ENCODE results near the gene CERK. TPM values are rescaled to one million over a fixed set of nuclear protein-coding genes. Genes with fewer than 3 reads are reported as not detected.
A peak's percentile ranks its signal among the peaks of the same experiment; 100 is the strongest.
"Not testable (repeated sequence)": the region's sequence is repeated elsewhere in the genome, so short reads cannot be mapped to it uniquely, and the experiment has no call there.

The CERK gene, protein sequence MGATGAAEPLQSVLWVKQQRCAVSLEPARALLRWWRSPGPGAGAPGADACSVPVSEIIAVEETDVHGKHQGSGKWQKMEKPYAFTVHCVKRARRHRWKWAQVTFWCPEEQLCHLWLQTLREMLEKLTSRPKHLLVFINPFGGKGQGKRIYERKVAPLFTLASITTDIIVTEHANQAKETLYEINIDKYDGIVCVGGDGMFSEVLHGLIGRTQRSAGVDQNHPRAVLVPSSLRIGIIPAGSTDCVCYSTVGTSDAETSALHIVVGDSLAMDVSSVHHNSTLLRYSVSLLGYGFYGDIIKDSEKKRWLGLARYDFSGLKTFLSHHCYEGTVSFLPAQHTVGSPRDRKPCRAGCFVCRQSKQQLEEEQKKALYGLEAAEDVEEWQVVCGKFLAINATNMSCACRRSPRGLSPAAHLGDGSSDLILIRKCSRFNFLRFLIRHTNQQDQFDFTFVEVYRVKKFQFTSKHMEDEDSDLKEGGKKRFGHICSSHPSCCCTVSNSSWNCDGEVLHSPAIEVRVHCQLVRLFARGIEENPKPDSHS
- total RNA-seq = 10 to 100 TPM; 54.9 to 57.6 TPM
- polyA plus RNA-seq (2013, experiment 1 of 2) = 63.5 TPM
- polyA plus RNA-seq (2013, experiment 2 of 2) = 60.5 TPM
- long read RNA-seq, experiment 1, full-length matches to known transcripts = 7 of 31 reads
- long read RNA-seq, experiment 1, partial matches to known transcripts = 9 of 31 reads
- long read RNA-seq, experiment 1, other reads (novel, unspliced or antisense) = 15 of 31 reads
- long read RNA-seq, experiment 2, full-length matches to known transcripts = 73 of 92 reads
- long read RNA-seq, experiment 2, partial matches to known transcripts = 8 of 92 reads
- long read RNA-seq, experiment 2, other reads (novel, unspliced or antisense) = 11 of 92 reads
- long read RNA-seq, experiment 3, full-length matches to known transcripts = 7 of 19 reads
- long read RNA-seq, experiment 3, partial matches to known transcripts = 5 of 19 reads
- long read RNA-seq, experiment 3, other reads (novel, unspliced or antisense) = 7 of 19 reads
- long read RNA-seq, experiment 4, partial matches to known transcripts = 2 of 4 reads
- long read RNA-seq, experiment 4, other reads (novel, unspliced or antisense) = 2 of 4 reads

DNA sequence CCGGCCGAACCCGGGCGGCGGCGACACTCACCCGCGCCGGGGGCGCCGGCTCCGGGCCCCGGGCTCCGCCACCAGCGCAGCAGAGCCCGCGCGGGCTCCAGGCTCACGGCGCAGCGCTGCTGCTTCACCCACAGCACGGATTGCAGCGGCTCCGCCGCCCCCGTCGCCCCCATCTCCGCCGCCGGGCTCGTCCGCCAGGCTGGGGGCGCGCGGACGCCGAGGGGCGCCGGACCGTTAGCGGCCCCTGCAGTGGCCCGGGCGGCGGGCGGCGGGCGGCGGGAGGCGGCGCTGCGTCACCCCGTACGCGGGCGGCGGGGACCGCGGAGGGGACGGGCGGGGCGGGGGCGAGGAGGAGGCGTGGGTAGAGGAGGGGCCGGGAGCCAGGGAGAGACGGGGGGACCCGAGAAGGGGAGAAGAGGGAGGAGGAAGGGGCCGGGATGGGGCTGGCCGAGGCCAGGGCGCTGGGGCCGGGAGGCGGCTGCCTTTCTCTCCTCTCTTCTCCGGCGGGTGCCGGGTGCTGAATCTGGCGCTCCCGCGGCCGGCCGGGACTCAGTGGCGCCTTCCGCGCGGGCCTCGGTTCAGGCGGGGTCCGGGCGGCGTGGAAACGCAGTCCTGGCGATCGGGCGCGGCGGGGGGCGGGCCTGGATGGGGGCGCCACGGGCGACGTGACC lies at the start of gene CERK:
Gene CERK, minus strand, starts transcription at position 277 of the 671 bp plus-strand sequence. Its CDS starts 104 bp downstream, at position 173.
- Mint-ChIP-seq H3K4me1 (peaks cover 15% of the 10 kb centered on the region), H3K9me3 (peaks cover 5% of the 10 kb centered on the region)
- no peaks in the 10 kb centered on the region for H3K9me3 ChIP-seq (ENCODE audit: control insufficient read depth, low read length)

DNA sequence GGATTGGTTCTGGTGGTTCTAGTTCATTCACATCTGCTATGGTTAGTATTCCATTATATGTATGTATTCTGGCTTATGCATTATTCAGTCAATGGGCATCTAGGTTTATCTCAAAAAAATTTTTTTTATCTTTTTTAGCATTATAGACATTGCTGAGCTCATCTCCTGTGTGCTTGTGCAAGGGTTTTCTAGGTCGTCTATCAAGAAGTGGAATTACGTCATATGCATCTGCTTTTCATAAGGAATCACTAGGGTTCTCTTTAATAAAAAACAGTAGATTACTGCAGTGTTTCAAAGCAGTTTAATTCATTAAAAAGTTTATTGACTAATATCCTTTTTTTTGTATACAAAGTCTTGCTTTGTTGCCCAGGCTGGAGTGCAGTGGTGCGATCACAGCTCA lies 45.7 kb upstream of the CERK start:
- Mint-ChIP-seq H3K36me3 (ENCODE audit: low read depth) (no peaks in the 10 kb centered on the region), H3K27ac (no peak overlapping the region), H3K4me3 (no peak overlapping the region), H3K27me3 (ENCODE audit: insufficient read depth) (no peaks in the 10 kb centered on the region), H3K4me1 (no peaks in the 10 kb centered on the region), H3K9me3 (no peaks in the 10 kb centered on the region)
- Histone ChIP-seq H3K9ac (ENCODE audit: extremely low read depth, low read length, poor library complexity, severe bottlenecking) (no peak overlapping the region), H3K27ac (ENCODE audit: low read depth, low read length) (no peak overlapping the region), H3K4me1 (ENCODE audit: control insufficient read depth, insufficient read depth, low read length) (no peaks in the 10 kb centered on the region), H3K27me3 (ENCODE audit: control insufficient read depth, insufficient read depth, low read length, poor library complexity, severe bottlenecking) (no peaks in the 10 kb centered on the region), H3K9me3 (ENCODE audit: control insufficient read depth, low read length) (peaks cover 5% of the 10 kb centered on the region), H3K4me3 (ENCODE audit: low read length) (no peak overlapping the region), H3K36me3 (ENCODE audit: control insufficient read depth, insufficient read depth, low read length) (peaks cover 12% of the 10 kb centered on the region)
- 96 to 97% methylated on average over 3 of the region's 3 CpGs for WGBS, 2 experiments (ENCODE audit: insufficient coverage in 1 of 2, insufficient read length in 1 of 2)
- no peak for DNase-seq
- TF ChIP-seq, protein P1, sequence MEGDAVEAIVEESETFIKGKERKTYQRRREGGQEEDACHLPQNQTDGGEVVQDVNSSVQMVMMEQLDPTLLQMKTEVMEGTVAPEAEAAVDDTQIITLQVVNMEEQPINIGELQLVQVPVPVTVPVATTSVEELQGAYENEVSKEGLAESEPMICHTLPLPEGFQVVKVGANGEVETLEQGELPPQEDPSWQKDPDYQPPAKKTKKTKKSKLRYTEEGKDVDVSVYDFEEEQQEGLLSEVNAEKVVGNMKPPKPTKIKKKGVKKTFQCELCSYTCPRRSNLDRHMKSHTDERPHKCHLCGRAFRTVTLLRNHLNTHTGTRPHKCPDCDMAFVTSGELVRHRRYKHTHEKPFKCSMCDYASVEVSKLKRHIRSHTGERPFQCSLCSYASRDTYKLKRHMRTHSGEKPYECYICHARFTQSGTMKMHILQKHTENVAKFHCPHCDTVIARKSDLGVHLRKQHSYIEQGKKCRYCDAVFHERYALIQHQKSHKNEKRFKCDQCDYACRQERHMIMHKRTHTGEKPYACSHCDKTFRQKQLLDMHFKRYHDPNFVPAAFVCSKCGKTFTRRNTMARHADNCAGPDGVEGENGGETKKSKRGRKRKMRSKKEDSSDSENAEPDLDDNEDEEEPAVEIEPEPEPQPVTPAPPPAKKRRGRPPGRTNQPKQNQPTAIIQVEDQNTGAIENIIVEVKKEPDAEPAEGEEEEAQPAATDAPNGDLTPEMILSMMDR (conservative IDR thresholded peaks at IDR 0.05) = no peak

More for the DNA sequence above, at the start of gene CERK:
- Mint-ChIP-seq H3K4me3 (peak within 1 kb of the TSS; percentile 81), H3K27me3 (ENCODE audit: insufficient read depth) (peaks cover 1% of the 10 kb centered on the region), H3K36me3 (ENCODE audit: low read depth) (peaks cover 2% of the 10 kb centered on the region), H3K27ac (peak within 1 kb of the TSS; percentile 69)
- peak within 1 kb of the TSS; percentile 53 for H3K27ac ChIP-seq (ENCODE audit: low read depth, low read length)
- peak within 1 kb of the TSS; percentile 95 for H3K4me3 ChIP-seq (ENCODE audit: low read length)
- no peaks in the 10 kb centered on the region for H3K27me3 ChIP-seq (ENCODE audit: control insufficient read depth, insufficient read depth, low read length, poor library complexity, severe bottlenecking)
- H3K4me1 ChIP-seq (ENCODE audit: control insufficient read depth, insufficient read depth, low read length) = peaks cover 6% of the 10 kb centered on the region
- H3K9ac ChIP-seq (ENCODE audit: extremely low read depth, low read length, poor library complexity, severe bottlenecking) = peak within 1 kb of the TSS; percentile 60
- TF ChIP-seq, protein P1 (conservative IDR thresholded peaks at IDR 0.05) = no peak
- peak; percentile 85 for DNase-seq
- H3K36me3 ChIP-seq (ENCODE audit: control insufficient read depth, insufficient read depth, low read length) = no peaks in the 10 kb centered on the region
- 0 to 1% methylated on average over 17 to 80 of the region's 99 CpGs for WGBS, 2 experiments (ENCODE audit: insufficient coverage in 1 of 2, insufficient read length in 1 of 2)

DNA sequence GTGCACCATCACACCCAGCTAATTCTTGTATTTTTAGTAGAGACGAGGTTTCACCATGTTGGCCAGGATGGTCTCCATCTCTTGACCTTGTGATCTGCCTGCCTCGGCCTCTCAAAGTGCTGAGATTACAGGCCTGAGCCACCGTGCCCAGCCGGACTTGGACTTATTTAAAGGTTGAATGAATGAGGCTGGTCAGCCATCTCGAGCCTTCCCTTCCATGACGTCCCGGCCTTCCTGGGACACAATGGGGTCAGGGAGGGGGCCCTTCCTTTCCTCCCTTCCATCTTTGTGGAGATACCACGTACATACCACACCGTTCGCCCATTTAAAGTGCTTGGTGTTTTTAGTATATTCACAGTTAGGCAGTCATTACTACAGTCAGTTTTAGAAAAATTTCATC lies 44.1 kb upstream of the CERK start:
- H3K4me3 ChIP-seq (ENCODE audit: low read length); DNase-seq; H3K36me3 ChIP-seq (ENCODE audit: control insufficient read depth, insufficient read depth, low read length); H3K9ac ChIP-seq (ENCODE audit: extremely low read depth, low read length, poor library complexity, severe bottlenecking); H3K9me3 ChIP-seq (ENCODE audit: control insufficient read depth, low read length); H3K36me3 Mint-ChIP-seq (ENCODE audit: low read depth); H3K27ac ChIP-seq (ENCODE audit: low read depth, low read length); H3K27ac Mint-ChIP-seq; H3K27me3 ChIP-seq (ENCODE audit: control insufficient read depth, insufficient read depth, low read length, poor library complexity, severe bottlenecking); H3K27me3 Mint-ChIP-seq (ENCODE audit: insufficient read depth); H3K4me1 ChIP-seq (ENCODE audit: control insufficient read depth, insufficient read depth, low read length); H3K9me3 Mint-ChIP-seq; H3K4me1 Mint-ChIP-seq; H3K4me3 Mint-ChIP-seq: not testable (repeated sequence)
- 93 to 95% methylated on average over 4 to 10 of the region's 10 CpGs for WGBS, 2 experiments (ENCODE audit: insufficient coverage in 1 of 2, insufficient read length in 1 of 2)

Data from endodermal cell (in vitro differentiated cells).